Brain microvascular endothelial cell (primary cell): ENCODE data around the gene KRTAP4-9.
"Not testable (repeated sequence)": the region's sequence is repeated elsewhere in the genome, so short reads cannot be mapped to it uniquely, and the experiment has no call there.

Source experiments
- DNase-seq: peaks from one replicate; pipeline ENCODE4 v3.0.0-alpha.2; 2020
- H3K27ac ChIP-seq: fragments of 250-450 bp; sonication (Bioruptor Pico); 2 replicates; pipeline ENCODE4 v1.5.1; 2020; ENCODE audit warnings: mild to moderate bottlenecking, moderate library complexity
- H3K27me3 ChIP-seq: fragments of 250-450 bp; sonication (Bioruptor Pico); replicated peaks from 2 replicates; pipeline ENCODE4 v1.5.1; 2020; ENCODE audit warnings: mild to moderate bottlenecking
- H3K36me3 ChIP-seq: fragments of 250-450 bp; sonication (Bioruptor Pico); replicated peaks from 2 replicates; pipeline ENCODE4 v1.5.1; 2020; ENCODE audit warnings: mild to moderate bottlenecking
- H3K4me3 ChIP-seq: 2 replicates; pipeline ENCODE4 v1.5.1; 2011; ENCODE audit warnings: low read depth, mild to moderate bottlenecking, control low read depth, low read length, moderate library complexity
- in situ Hi-C: cut with HindIII; loops from 2 replicates; pipeline ENCODE4 v1.10.0; 2017; ENCODE audit warnings: low sequenced_read_pairs, low pct_ligation_motif_present
- TF ChIP-seq, protein P1 (sequence below): IDR thresholded peaks from 2 replicates; pipeline ENCODE4 v1.5.1; 2011; ENCODE audit warnings: low read depth, mild to moderate bottlenecking, moderate library complexity, low read length, control low read depth, inconsistent platforms; ENCODE audit errors: missing control alignments

KRTAP4-9 gene

DNA sequence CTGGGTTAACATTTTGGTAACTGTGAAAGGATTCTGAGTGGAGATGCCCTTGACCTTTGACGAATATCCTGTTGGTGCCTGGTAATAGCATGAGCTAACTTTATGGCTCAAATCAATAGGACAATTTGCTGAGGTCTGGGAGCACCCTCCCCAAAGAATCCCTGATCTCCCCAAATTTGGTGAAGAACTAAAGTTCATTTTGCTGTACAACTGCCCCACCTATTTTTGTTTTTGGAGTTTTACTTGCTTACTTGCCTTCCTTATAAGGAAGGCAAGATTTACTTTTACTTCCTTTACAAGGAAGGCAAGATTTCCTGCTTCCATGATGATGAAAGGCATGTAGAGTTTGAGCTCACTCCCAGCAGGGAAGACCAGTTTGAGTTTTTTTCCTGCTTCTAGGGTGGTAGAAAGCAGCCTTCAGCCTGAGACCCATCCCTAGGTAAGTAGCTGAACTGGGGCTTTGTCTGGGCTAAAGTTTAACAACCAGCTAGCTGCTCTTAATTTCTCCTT is 2.8 kb downstream of the KRTAP4-9 start:
- Histone ChIP-seq H3K36me3 (no peaks in the 10 kb centered on the region), H3K27ac (no peak overlapping the region), H3K27me3 (no peaks in the 10 kb centered on the region), H3K4me3 (no peak overlapping the region)
- DNase-seq, result no peak
- in situ Hi-C loops, result no loop called here
- TF ChIP-seq, protein P1, sequence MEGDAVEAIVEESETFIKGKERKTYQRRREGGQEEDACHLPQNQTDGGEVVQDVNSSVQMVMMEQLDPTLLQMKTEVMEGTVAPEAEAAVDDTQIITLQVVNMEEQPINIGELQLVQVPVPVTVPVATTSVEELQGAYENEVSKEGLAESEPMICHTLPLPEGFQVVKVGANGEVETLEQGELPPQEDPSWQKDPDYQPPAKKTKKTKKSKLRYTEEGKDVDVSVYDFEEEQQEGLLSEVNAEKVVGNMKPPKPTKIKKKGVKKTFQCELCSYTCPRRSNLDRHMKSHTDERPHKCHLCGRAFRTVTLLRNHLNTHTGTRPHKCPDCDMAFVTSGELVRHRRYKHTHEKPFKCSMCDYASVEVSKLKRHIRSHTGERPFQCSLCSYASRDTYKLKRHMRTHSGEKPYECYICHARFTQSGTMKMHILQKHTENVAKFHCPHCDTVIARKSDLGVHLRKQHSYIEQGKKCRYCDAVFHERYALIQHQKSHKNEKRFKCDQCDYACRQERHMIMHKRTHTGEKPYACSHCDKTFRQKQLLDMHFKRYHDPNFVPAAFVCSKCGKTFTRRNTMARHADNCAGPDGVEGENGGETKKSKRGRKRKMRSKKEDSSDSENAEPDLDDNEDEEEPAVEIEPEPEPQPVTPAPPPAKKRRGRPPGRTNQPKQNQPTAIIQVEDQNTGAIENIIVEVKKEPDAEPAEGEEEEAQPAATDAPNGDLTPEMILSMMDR, result no peak

DNA sequence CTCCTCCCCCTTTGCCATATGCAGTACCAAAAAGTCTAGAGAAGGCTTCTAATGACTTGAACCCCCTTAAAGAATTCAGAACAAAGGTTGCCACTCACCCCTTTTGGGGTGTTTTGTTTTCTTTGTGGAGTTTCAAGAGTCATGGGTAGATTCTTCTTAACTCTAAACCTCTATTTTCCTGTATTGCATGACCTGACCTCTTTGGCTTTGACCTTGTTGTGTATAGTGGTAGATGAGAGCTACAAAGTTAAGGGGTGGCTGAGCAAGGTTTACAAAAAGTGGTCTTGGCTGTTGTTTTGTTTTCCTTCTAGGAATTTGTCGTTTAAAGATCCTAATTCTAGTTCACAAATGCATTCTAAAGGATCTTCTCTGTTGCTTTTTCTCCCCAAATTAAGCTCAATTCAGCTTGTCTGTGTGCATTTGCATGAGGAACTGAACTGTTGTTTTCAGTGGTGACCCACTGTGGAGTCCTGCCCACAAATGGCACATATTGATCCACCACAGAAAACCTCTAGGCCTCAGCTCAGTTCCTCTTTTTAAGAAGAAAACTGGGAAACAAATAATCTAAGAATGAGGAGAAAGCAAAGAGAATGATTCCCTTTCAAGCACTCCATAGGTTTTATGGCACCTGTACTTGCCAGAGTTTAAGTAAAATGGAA is 3.7 kb downstream of the KRTAP4-9 start:
- H3K4me3 ChIP-seq, in situ Hi-C loops, H3K27ac ChIP-seq, H3K36me3 ChIP-seq, H3K27me3 ChIP-seq, DNase-seq: not testable (repeated sequence)

DNA sequence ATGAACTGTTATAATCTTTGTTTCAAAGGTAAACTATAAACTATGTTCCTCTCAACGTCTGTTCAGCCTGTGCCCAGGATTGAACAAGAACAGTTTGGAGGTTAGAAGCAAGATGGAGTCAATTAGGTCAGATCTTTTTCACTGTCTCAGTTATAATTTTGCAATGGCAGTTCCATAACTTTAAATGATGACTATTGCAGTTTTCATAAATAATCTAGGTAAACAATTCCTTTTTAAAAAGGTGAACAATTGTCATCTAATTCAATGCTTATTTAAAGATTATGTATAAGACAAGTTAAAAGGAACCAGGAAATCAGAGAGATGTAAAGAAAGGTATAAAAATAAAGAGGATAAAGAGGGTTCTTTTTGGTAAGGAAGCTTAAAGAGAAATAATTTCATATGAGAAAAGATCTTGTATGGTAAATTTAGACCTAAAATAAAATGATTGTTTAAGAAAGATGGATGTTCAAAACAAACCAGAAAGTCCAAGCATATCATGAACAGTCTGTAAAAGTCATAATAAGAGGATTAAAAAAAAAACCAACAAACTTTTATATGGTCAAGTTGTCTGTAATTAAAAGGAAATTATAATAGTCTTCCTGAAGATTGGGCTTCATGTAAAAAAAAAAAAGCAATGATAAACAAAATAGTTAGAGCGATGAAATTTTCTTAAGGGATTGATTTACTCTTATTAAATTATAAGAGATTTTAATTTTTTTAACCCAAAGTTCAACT is 6.1 kb downstream of the KRTAP4-9 start:
- Histone ChIP-seq H3K27me3 (no peaks in the 10 kb centered on the region), H3K36me3 (no peaks in the 10 kb centered on the region), H3K27ac (no peak overlapping the region), H3K4me3 (no peak overlapping the region)
- TF ChIP-seq, protein P1, result no peak
- no peak for DNase-seq
- in situ Hi-C loops, result no loop called here

DNA sequence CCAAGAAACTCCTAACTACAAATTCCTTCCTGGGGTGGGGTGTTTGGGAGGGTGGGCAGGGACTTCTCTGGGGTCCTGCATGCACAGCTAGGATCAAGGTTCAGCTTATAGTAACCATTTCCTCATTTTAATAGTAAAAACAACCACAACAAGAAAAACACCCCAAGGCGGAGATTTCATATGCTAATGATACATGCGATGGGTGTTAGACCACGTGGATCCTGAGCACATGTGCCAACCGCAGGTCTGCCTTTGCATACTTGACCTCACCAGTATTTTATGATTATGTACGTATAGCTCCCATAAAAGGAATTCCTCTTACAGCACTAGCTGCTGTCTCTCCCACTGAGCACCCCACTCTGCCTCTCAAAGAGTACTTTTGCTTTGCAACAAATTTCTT is 11.1 kb downstream of the KRTAP4-9 start:
- TF ChIP-seq, protein P1, result no peak
- H3K36me3 ChIP-seq, result no peaks in the 10 kb centered on the region
- H3K27me3 ChIP-seq, result no peaks in the 10 kb centered on the region
- no peak overlapping the region for H3K4me3 ChIP-seq
- H3K27ac ChIP-seq, result no peak overlapping the region
- DNase-seq, result no peak
- in situ Hi-C loops, result no loop called here

DNA sequence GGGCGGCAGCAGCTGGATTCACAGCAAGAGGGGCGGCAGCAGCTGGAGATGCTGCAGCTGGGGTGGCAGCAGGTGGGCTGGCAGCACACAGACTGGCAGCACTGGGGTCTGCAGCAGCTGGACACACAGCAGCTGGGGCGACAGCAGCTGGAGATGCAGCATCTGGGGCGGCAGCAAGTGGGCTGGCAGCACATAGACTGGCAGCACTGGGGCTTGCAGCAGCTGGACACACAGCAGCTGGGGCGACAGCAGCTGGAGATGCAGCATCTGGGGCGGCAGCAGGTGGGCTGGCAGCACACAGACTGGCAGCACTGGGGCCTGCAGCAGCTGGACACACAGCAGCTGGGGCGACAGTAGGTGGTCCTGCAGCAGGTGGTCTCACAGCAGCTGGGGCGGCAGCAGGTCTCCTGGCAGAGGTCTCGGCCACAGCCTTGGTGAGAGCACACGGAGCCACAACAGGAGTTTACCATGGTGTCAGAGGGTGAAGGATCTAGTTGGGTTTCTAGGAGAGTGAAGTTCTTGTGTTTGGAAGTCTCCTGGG is 12.7 kb downstream of the KRTAP4-9 start, which contains the start of gene KRTAP4-11:
Gene KRTAP4-11, minus strand, starts transcription at position 528 of the 541 bp plus-strand sequence. Its CDS starts 58 bp downstream, at position 470.
- in situ Hi-C loops, DNase-seq, H3K27me3 ChIP-seq, H3K4me3 ChIP-seq, H3K27ac ChIP-seq, H3K36me3 ChIP-seq: not testable (repeated sequence)

DNA sequence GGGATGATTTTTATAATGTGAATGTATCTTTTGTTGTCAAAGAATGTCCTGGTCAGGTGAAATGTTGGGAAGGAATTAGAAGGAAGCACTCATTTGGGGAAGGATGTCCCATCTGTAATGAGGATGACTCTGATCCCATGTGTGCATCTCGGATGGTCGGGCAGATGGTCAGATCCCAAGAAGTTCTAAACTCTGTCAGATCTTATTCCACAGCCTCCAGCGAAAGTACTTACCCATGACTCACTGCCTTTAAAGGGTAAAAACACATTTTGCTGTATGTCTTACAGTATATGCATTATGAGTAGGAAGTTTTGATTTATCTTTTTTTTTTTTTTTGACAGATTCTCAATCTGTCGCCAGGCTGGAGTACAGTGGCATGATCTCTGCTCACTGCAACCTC is 13.5 kb downstream of the KRTAP4-9 start:
- Histone ChIP-seq H3K36me3 (no peaks in the 10 kb centered on the region), H3K27ac (no peak overlapping the region), H3K27me3 (no peaks in the 10 kb centered on the region), H3K4me3 (no peak overlapping the region)
- peak; percentile 12 for DNase-seq
- in situ Hi-C loops, result no loop called here
- TF ChIP-seq, protein P1, result no peak

DNA sequence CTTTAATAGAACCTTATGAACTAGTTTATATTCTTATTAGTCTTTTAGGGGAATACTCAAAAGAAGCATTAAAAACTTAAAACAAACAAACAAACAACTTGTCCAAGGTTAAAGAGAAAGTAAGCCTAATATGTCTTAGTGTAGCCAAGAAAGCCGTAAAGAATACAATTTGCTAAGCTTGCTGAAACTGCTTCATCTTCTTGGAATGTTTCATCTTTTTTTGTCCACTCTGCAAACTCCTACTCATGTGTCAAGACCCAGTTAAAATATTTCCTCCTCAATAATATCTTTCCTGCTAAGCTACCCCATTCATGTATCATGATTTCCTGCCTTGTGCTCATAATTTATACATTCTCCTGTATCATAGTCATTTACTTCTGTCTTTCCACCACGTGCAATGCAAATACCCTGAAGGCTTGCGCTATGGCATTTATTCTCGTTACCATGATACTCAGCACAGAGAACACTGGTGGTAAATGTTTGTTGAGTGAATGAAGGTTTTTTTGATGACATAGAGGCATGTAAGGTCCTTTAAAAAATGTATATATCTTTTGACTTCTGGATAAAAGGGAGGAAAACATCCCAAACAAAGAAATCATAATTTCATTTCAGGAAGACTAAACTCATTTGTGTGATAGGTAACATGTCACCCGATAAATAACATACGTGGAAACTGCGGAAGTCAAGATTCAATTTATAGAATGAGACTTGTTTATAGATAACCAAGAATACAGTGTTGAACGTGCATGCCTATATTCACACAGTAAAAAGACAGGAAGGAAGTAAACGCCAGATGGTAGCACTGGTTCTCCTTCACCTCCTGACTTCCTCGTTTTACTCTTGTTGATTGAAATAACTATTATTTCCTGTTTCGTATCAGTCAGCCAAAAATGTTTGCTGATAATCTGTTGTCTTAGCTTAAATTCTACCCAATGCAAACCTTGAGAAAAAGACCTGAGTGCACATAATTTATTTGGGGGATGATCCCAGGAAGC is 14.8 kb downstream of the KRTAP4-9 start:
- H3K4me3 ChIP-seq, in situ Hi-C loops: not testable (repeated sequence)
- DNase-seq, result peak; percentile 16

More for the DNA sequence above, 14.8 kb downstream of the KRTAP4-9 start:
- not testable (repeated sequence) for H3K27me3 ChIP-seq, H3K36me3 ChIP-seq, H3K27ac ChIP-seq
